T-helper 1 cell treated with Interleukin-12 subunit alpha and Interleukin-12 subunit beta and Interleukin-4 antibody, amounts not matched to agents 30 ng/mL and 1 ng/mL, for 36 hours (primary cell): ENCODE measurements around the gene KCNJ14. TPM values are rescaled to one million over a fixed set of nuclear protein-coding genes. Genes with fewer than 3 reads are reported as not detected.

ENCODE experiments used
- intact Hi-C: fragments of 100-400 bp; cut with micrococcal nuclease; formaldehyde crosslinking; loops from one replicate; pipeline ENCODE4 v1.15.1; 2024
- total RNA-seq: library from RNA; stranded (reverse); gene quantifications from 2 replicates; pipeline ENCODE4 v1.2.3, GENCODE V29; 2022

Gene KCNJ14
- total RNA-seq, 1 donor from 2014 or later: 1.5 TPM

DNA sequence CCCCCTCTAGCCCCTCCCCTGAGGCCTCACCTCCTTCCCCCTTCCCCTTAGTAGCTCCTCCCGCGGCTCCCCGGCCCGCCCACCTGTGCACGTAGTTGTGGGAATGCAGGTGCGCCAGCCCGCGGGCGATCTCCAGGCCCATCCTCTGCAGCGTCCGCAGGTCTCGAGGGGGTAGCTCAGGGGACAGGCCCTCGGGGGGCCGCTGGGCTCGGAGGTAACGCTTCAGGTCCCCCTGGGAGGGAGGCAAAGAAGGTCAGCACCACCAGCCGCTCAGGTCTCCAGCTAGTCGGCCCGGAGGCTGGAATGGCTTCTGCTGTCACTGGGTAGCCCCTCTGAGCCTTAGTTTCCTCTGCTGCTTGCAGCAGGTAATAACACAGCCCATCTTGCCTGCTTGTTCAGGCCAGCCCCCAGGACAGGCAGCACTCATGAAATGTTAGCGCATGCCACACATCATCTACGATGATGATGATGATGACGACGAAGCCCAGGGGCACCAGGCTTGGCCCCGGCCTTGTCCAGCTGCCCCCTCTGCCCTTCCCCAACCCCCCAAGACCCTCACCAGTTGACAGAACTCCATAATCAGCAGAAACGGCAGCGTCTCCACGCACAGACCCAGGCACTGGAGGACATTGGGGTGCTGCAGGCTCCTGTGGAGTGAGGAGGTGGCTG, 47.1 kb downstream of the KCNJ14 start:
- intact Hi-C loops: loop anchor here (1.0 to 10.0 kb wide), 4 partner anchors 8 to 462 kb away; partner anchors contain the start of genes CYTH2 and FTL

DNA sequence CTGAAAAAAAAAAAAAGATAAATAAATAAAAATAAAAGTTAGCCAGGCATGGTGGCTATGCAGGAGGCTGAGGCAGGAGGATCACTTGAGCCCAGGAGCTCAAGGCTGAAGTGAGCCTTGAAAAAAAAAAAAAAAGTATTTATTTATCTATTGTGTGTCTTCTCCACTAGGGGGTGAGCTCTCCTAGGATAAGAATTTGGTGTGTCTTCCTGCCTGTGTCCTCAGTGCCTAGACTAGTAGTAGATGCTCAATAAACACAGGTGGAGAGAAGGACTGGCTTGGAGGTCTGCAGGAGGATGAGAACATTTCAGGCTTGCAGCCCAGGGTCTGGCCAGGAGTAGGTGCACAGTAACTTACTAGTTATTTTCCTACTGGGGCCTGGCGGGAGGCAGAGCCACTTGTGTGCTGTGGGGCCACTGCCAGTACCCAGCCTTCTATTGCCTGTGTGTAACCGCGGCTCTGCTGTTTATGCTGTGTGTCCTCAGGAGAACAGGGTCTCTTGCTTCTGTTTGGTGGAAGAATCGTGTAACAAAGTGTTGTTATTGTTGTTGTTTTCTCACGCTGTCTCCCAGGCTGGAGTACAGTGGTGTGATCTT, 50.9 kb downstream of the KCNJ14 start:
- intact Hi-C loops: loop anchor here (1.0 to 10.0 kb wide), 4 partner anchors 78 to 459 kb away; partner anchors contain the start of gene FTL

DNA sequence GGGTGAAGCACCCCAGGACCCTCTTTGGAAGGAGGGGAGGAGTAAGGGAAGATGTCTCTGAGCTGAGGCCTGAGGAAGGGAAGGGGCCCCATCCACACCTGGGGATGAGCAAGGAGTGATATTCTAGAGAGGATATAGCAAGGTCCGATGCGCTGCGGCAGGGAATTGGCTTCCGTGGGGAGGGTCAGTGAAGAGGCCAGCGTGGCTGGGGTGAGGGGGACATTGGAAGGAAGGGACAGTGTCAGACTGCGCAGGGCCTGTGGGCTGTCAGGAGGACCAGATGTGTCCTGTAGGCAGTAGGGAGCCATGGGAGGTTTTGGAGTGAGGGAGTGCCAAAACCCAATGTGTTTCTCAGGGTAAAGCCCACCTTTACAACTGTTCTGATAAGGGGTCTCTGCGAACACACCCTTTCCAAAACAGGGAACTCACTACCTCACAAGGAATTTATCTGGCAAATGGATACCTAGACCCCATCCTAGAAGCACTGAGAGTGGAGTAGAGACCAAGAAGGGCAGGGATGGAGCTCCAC, 52.6 kb downstream of the KCNJ14 start:
- intact Hi-C loops: loop anchor here (10.0 kb wide), 1 partner anchor 457 kb away; the partner anchor contains the start of gene FTL

DNA sequence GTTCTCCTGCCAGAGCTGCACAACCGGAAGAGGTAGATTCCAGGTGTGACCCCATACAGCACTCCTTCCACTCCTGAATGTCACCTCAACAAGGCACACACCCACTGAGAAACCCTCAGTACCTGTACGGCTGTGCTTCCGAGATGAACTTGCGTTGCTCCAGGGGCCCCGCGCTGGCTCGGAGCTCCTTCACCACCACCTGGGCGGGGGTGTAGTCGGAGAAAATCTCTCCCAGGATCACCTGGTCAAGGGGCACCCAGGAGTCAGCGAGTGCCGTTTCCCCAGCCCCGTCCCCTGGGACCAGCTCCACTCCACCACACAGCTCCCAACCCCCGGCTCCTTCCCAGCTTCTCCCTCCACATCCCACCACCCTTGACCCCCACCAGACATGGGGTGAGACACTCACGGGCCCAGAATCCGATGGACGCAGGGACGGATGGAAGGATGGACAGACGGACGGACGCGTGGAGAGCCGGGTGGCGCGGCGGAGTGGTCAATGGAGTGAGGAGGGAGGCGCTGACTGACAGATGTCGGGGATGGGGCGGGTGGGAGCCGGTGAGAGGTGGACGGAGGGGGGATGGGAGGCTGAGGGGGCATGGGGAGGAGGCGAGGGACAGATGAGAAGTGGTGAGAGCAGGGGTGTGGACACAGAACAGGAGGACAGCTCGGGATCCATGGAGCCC, 53.5 kb downstream of the KCNJ14 start:
- intact Hi-C loops: loop anchor here (10.0 kb wide), 1 partner anchor 456 kb away; the partner anchor contains the start of gene FTL

DNA sequence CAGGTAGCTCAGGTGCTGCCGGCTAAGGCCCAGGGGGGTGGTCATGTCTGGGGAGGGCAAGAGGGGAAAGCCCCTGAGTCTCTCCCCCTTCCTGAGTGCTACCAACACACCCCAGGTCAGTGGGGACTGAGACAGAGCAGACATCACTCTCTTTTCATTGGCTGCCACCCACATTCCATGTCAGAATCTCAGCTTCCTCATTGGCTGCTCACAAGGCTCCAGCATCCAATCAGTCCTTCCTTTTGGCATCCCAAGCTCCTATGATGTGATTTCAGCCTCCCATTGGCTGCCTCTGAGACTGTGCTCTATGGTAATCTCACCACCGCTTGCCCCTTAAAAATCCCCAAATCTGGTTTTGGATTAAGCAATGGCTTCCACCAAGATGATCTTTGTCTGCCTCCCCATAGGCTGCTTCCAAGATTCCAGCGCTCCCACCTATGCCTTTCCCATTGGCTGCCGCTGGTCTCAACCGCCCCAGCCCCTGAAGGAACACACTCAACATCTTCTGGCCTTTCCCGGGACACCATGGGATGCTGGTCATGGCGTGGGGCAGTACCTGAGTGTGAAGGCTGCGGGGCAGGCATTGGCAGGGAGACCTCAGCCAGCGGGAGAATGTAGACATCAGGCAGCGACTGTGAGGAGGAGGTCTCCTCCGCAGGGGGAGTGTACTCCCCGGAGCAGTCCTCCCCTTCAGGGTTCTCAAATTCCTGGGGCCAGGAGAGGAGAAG, 54.3 kb downstream of the KCNJ14 start:
- intact Hi-C loops: loop anchor here (1.0 to 10.0 kb wide), 10 partner anchors 7 to 455 kb away; partner anchors contain the start of genes CYTH2, FTL, HSD17B14 and IZUMO1

DNA sequence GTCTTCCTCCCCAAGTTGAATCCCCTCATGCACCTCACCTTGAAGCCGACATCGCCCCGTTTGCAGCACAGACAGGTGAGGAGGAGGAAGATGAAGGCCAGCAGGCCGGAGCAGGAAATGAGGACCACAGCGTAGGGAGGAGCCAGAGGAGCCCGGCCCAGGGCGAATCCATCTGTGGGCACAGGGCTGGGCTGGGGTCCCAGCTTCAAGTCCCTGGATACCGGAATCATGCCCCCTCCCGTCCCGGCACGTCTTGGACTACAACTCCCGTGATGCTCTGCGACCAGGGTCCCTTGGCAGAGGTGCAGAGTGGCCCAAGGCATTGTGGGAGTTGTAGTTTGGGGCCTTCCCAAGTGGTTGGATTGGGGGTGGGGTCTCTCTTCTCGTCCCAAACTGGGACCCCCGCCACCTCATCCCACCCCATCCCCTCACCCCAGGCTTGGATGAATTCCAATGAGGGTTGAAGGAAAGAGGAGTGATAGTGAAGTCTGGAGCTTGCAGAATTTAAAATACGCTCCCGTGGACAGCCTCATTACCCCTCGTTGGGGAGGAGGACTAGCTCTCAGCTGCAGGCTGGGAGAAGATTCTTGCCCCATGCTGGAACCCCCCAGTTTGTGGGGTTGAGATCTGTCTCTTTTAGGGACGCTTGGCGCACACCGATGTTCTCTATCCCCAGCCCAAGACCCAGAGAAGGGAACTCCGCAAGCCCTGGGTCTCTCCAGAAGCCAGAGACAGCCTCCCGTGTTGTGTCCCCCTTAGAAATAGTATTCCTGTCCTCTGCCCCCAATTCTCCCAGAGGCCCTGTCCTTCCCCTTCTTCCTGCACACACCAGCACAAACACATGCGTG, 55.3 kb downstream of the KCNJ14 start:
- intact Hi-C loops: loop anchor here (1.0 to 10.0 kb wide), 9 partner anchors 8 to 324 kb away; partner anchors contain the start of genes CYTH2, HSD17B14, IZUMO1 and RPL18

DNA sequence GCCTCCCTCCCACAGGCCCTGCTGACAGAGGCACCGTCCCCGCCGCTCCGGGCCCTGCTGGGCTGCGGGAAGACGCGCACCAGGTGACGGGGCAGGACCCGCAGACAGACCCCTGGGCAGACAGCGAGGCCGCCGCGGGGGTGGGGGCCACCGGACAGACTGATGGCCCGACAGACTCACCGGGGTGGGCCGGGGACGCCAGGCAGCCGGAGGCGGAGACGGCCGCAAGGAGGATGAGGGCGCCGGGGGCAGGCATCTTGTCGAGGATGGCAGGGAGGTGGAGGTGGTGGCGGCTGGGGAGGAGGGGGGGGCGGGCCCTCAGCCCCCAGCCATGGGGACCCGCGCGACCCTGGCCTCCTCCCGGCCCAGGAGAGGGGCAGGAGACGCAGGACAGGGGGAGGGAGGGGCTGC, 56.0 kb downstream of the KCNJ14 start:
- intact Hi-C loops: loop anchor here (5.0 to 10.0 kb wide), 3 partner anchors 179 to 323 kb away; partner anchors contain the start of genes HSD17B14 and IZUMO1

DNA sequence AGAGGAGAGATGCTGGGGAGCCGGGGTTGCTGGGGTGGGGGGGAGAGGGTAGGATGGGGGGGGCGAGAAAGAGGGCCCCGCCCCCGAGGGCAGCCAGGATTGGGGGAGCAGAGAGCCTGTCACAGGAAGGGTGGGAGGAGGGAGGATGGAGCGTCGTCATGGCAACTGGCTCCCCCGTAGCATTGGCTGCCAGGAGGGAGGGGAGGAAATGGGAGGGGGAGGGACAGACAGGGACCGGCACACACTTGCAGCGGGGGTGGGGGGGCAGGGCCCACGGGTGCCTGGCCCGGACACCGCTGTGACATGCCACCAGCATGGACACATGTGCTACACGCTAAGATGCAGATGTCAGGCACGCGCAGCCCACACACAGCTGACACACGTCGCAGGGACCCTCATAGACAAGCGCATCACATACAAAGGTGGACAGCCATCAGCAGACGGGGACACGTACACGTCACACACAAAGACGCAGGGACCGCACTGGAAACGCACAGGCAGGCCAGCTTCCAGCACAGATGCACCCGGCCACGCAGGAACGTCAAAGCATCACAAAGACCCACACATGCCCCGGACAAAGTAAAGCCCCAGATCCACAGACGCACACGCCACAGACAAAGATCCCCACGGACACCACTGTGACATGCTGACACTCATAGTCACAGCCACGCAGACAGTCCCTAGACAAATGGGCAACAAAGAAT, 56.6 kb downstream of the KCNJ14 start, which contains the start of gene LMTK3:
TSS of gene LMTK3 (minus strand) at position 36 of the 704 bp plus-strand sequence. CDS start 259 bp downstream, outside the sequence.
- intact Hi-C loops: loop anchor here (5.0 to 10.0 kb wide), 3 partner anchors 180 to 323 kb away; partner anchors contain the start of genes HSD17B14 and IZUMO1

DNA sequence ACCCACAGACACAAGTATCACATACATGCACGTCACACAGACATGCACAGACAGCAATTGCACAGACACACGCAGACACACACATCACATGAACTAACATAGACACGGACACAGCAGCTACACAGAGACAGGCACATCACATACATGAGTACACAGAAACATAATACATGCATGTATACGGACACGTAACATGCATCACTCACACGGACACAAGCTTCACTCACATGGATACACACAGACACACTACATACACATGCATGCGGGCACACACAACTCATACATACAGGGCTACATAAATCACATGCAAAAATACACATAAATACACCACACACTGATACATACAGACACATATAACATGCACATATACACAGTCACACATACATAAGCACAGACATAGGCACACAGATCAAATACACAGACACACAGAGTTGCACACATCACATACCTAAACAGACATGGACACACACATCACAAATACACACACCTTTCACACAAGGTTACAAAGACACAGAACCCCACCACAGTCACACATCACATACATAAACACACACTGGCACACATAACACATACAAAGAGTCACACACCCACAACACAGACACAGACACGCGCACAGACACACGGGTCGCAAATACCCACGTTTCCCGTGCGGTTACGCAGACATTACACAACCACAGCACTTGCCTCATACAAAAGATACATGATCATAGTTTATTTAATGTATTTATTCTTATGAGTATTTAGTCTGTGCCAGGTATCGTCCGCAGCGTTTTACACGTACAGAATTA, 57.3 kb downstream of the KCNJ14 start:
- intact Hi-C loops: loop anchor here (5.0 to 10.0 kb wide), 3 partner anchors 180 to 322 kb away; partner anchors contain the start of genes HSD17B14 and IZUMO1

DNA sequence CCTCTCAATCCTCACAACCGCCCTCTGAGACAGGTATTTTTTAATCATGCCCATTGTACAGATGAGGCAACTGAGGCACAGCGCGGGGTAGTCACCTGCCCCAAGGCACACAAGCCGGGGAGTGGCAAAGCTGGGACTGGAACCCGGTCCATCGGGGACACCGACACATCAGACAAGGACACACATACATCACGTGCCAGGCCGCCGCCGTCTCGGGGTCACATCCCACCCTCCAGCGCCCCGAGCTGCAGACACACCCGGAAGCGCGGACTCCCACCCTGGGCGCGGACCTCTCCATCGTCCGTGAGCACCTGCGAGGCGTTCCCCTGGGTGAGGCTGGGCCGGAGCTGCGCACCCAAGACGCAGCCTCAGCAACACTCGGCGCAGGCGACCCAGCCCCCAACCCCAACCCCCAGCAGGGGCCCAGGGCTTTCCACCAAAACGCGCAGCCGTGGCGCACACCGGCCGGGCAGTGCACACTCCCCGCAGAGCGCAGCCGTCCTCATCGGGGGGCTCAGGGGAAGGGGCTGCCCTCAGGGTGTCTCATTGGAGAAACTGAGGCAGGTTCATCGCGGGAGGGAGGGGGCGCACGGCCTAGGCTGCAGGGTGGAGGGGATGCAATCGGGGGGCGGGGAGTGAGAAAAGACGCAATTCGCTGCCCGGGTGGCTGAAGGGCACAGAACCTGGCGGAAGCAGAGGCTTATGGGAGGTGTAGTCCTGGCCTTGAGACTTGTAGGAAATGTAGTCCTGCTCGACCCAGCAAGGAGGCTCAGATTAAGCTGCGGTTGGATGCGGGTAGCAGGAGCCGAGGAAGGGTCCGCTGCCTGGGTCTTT, 58.1 kb downstream of the KCNJ14 start:
- intact Hi-C loops: loop anchor here (1.0 to 10.0 kb wide), 6 partner anchors 20 to 321 kb away; partner anchors contain the start of genes GRWD1, HSD17B14, IZUMO1 and TMEM143

DNA sequence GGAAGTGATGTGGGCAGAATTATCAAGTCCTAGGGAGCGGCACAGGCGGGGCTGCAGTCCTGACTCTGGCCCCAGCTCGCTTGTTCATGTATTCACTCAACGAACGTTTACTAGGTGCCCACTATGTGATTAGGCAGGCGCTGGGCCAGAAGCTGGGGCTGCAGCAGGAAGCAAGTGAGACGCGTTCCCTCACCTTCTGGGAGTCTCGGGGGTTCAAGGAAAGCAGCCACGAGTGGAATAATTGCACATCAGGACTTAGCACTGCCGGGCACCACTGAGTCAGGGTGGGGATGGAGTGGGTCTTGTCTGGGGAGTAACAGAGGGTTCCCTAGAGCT, 58.7 kb downstream of the KCNJ14 start:
- intact Hi-C loops: loop anchor here (1.0 to 10.0 kb wide), 6 partner anchors 21 to 321 kb away; partner anchors contain the start of genes GRWD1, HSD17B14, IZUMO1 and TMEM143

DNA sequence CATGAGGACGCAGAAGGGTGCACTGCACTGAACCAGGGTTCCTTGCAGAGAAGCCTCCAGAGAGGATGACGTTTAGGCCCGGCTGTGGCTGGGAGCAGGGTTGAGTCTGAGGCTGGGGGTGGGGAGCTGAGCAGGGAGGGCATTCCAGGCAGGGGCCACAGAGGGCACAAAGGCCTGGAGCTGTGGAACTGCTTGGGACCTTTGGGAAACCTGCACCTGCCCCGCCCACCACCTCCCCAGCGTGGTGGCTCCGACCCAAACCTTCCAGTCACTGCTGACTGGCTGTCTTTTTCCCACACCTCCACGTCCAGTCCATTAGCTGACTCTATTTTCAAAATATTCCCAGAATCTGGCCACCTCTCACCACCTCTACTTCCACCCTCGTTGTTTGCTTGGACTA, 61.2 kb downstream of the KCNJ14 start:
- intact Hi-C loops: loop anchor here (10.0 kb wide), 1 partner anchor 318 kb away; the partner anchor contains the start of gene HSD17B14

Other genes starting within 250 kb of the KCNJ14 start
- 185 and 191 TPM in 2 replicates for gene CARD8, start 199.7 kb upstream of the KCNJ14 start, total RNA-seq
- 0.15 TPM in 1 of 2 replicates, not detected in the other for gene ZNF114, start 185.5 kb upstream of the KCNJ14 start, total RNA-seq
- 449 and 464 TPM in 2 replicates for gene EMP3, start 130.0 kb upstream of the KCNJ14 start, total RNA-seq
- gene TMEM143, start 91.6 kb upstream of the KCNJ14 start, total RNA-seq: 13.6 and 14.7 TPM in 2 replicates
- gene SYNGR4, start 91.2 kb upstream of the KCNJ14 start, total RNA-seq: not detected in 2 replicates
- 72.6 and 74.0 TPM in 2 replicates for gene KDELR1, start 64.0 kb upstream of the KCNJ14 start, total RNA-seq
- gene GRIN2D, start 61.9 kb upstream of the KCNJ14 start, total RNA-seq: 0.25 and 0.32 TPM in 2 replicates
- 45.8 and 52.1 TPM in 2 replicates for gene GRWD1, start 9.6 kb upstream of the KCNJ14 start, total RNA-seq
- 48.1 and 49.0 TPM in 2 replicates for gene CYTH2, start 13.8 kb downstream of the KCNJ14 start, total RNA-seq
- 4.5 and 5.0 TPM in 2 replicates for gene LMTK3, start 56.3 kb downstream of the KCNJ14 start, total RNA-seq
- 0.29 and 0.32 TPM in 2 replicates for gene SULT2B1, start 96.6 kb downstream of the KCNJ14 start, total RNA-seq
- gene SPACA4, start 151.2 kb downstream of the KCNJ14 start, total RNA-seq: not detected in 2 replicates
- 2.8 and 3.1 TPM in 2 replicates for gene FAM83E, start 159.5 kb downstream of the KCNJ14 start, total RNA-seq
- gene RPL18, start 163.6 kb downstream of the KCNJ14 start, total RNA-seq: 1,358 and 1,391 TPM in 2 replicates
- gene SPHK2, start 163.9 kb downstream of the KCNJ14 start, total RNA-seq: 32.7 and 41.5 TPM in 2 replicates
- 6.4 and 8.0 TPM in 2 replicates for gene DBP, start 181.8 kb downstream of the KCNJ14 start, total RNA-seq
- 6.6 and 8.8 TPM in 2 replicates for gene CA11, start 190.6 kb downstream of the KCNJ14 start, total RNA-seq
- gene NTN5, start 217.4 kb downstream of the KCNJ14 start, total RNA-seq: 0.51 and 0.81 TPM in 2 replicates
- gene FUT2, start 240.4 kb downstream of the KCNJ14 start, total RNA-seq: not detected in 2 replicates